SH-SY5Y (cell line): ENCODE data around the gene AGAP1.
A peak's percentile ranks its signal among the peaks of the same experiment; 100 is the strongest.

ENCODE experiments used
- GATA2 ChIP-seq: IDR thresholded peaks from 2 replicates; pipeline ENCODE4 v1.6.1; 2011; ENCODE audit warnings: mild to moderate bottlenecking, low read depth, low read length
- GATA3 ChIP-seq: IDR thresholded peaks from 2 replicates; pipeline ENCODE4 v1.6.1; 2011; ENCODE audit warnings: low read depth, mild to moderate bottlenecking, low read length, moderate library complexity

GRCh38 chr2:235501673-235502031 is 7.8 kb downstream of the AGAP1 start:
- TF ChIP-seq GATA3 = no peak
- TF ChIP-seq GATA2 = peak; percentile 50; the same call in 1 of the 2 replicates
